GM12878 (cell line): ENCODE results near the gene ALAS1. TPM values are rescaled to one million over a fixed set of nuclear protein-coding genes. Genes with fewer than 3 reads are reported as not detected.
"Not testable (repeated sequence)": the region's sequence is repeated elsewhere in the genome, so short reads cannot be mapped to it uniquely, and the experiment has no call there.

Source experiments
- ATAC-seq: fragments of 200-7000 bp; cut with Tn5 transposase; 3 replicates; pipeline ENCODE4 v1.9.1; 2020; ENCODE audit warnings: mild to moderate bottlenecking, moderate library complexity
- BruUV-seq: library from RNA; stranded (reverse); fragments of 400-500 nt; replicated peaks from 2 replicates; lab custom pipeline; 2021; lab: Mats Ljungman, UMichigan
- CTCF ChIA-PET: fragments of 300-600 bp; sonication (Branson Sonifier 250); formaldehyde crosslinking; extraction: SDS; loops from one replicate; lab custom pipeline; 2021; ENCODE audit warnings: inconsistent platforms; lab: Yijun Ruan, JAX
- POLR2A ChIA-PET: fragments of 350-600 bp; formaldehyde crosslinking; extraction: SDS; loops from one replicate; lab custom pipeline; 2021; ENCODE audit warnings: inconsistent platforms; lab: Charles Lee
- RAD21 ChIA-PET: fragments of 300-600 bp; sonication (Branson Sonifier 250); formaldehyde crosslinking; loops from one replicate; lab custom pipeline; 2023; ENCODE audit warnings: antibody characterized with exemption; ENCODE audit not compliant: unreplicated experiment; lab: Charles Lee
- SMC1A ChIA-PET: fragments of 300-600 bp; sonication (Branson Sonifier 250); formaldehyde crosslinking; loops from one replicate; lab custom pipeline; 2023; ENCODE audit not compliant: unreplicated experiment, uncharacterized antibody; lab: Charles Lee
- DNase-seq: peaks from one replicate; pipeline ENCODE4 v3.0.0-alpha.2; 2011; ENCODE audit warnings: low read depth, low spot score
- FAIRE-seq: peaks from 3 replicates; lab custom pipeline; 2011; peaks lifted over from hg19 to GRCh38; lab: Jason Lieb, UNC
- H2AFZ ChIP-seq: 2 replicates; pipeline ENCODE4 v1.6.0; 2011; ENCODE audit warnings: low read depth, low read length, control low read depth; ENCODE audit not compliant: control insufficient read depth
- H3K27ac ChIP-seq: 2 replicates; pipeline ENCODE4 v1.5.1; 2011; ENCODE audit warnings: control low read depth; ENCODE audit not compliant: control insufficient read depth, insufficient read depth
- H3K27me3 ChIP-seq, 2 experiments: replicated peaks in 1 of 2; 2 replicates each; pipeline versions ENCODE4 v1.6.0 to v1.6.1; 2011; ENCODE audit warnings: low read length in 1 of 2; ENCODE audit not compliant: control insufficient read depth in 2 of 2, insufficient read depth in 2 of 2
- H3K36me3 ChIP-seq, 2 experiments: 2 replicates each; pipeline ENCODE4 v1.5.1; 2011; ENCODE audit warnings: low read length in 1 of 2; ENCODE audit not compliant: control insufficient read depth in 2 of 2, insufficient read depth in 2 of 2
- H3K4me1 ChIP-seq: 2 replicates; pipeline ENCODE4 v1.6.1; 2011; ENCODE audit warnings: mild to moderate bottlenecking, low read length, moderate library complexity, mixed read lengths; ENCODE audit not compliant: control insufficient read depth, insufficient read depth
- H3K4me2 ChIP-seq: 2 replicates; pipeline ENCODE4 v1.6.0; 2011; ENCODE audit warnings: control low read depth; ENCODE audit not compliant: control insufficient read depth, insufficient read depth
- H3K4me3 ChIP-seq: fragments of 200-600 bp; sonication (generic); 2 replicates; pipeline ENCODE4 v1.5.1; 2016
- H3K79me2 ChIP-seq: 2 replicates; pipeline ENCODE4 v1.6.0; 2011; ENCODE audit warnings: low read length; ENCODE audit not compliant: control insufficient read depth, insufficient read depth
- H3K9ac ChIP-seq: 2 replicates; pipeline ENCODE4 v1.8.0; 2011; ENCODE audit warnings: low read length, control low read depth, mixed read lengths; ENCODE audit not compliant: control insufficient read depth, insufficient read depth
- H3K9me3 ChIP-seq: replicated peaks from 3 replicates; pipeline ENCODE4 v1.5.1; 2011; ENCODE audit warnings: mild to moderate bottlenecking, low read length; ENCODE audit not compliant: control insufficient read depth, insufficient read depth
- H4K20me1 ChIP-seq: 2 replicates; pipeline ENCODE4 v1.6.0; 2011; ENCODE audit not compliant: control insufficient read depth, insufficient read depth
- YBX1 ChIP-seq: fragments of 450-650 bp; IDR thresholded peaks from 2 replicates; pipeline ENCODE4 v1.6.1; 2016; ENCODE audit warnings: antibody characterized with exemption
- ZSCAN29 ChIP-seq: fragments of 450-650 bp; IDR thresholded peaks from 2 replicates; pipeline ENCODE4 v1.6.1; 2017; ENCODE audit warnings: mild to moderate bottlenecking, moderate library complexity
- WGBS: methylation state at CpG from one replicate; pipeline ENCODE4 v1.1.6; 2016; ENCODE audit warnings: low lambda C conversion rate; ENCODE audit not compliant: insufficient replicate concordance, insufficient coverage; ENCODE audit errors: missing lambda C conversion rate; 5-methylcytosine and 5-hydroxymethylcytosine counted together
- in situ Hi-C: fragments of 300-500 bp; cut with MboI; formaldehyde crosslinking; loops from 9 replicates; pipeline ENCODE4 v1.14.3; 2018; ENCODE audit warnings: mixed read lengths
- intact Hi-C: fragments of 100-400 bp; cut with micrococcal nuclease; formaldehyde crosslinking; loops from one replicate; pipeline ENCODE4 v1.14.2; 2022; ENCODE audit not compliant: unreplicated experiment
- polyA plus RNA-seq, 11 experiments: library from polyadenylated mRNA; depleted of rRNA in 4 of 11; unstranded in 6 of 11; stranded (reverse) in 5 of 11; fragments of >200 nt; fragmentation: Nextera tagmentation in 4 of 11; fragmentation: Illumina TruSeq in 1 of 11; extraction: Ambion mirVana in 4 of 11; extraction: Trizol in 1 of 11; gene quantifications; 1 replicate in 1 of 11; 2 replicates in 10 of 11; pipeline versions ENCODE4 v1.2.1 to v1.2.3, GENCODE V29; 2011 to 2016; ENCODE audit warnings: inconsistent platforms in 2 of 11, missing spikeins in 2 of 11, low read depth in 1 of 11
- total RNA-seq, 4 experiments: library from RNA; depleted of rRNA in 3 of 4; stranded (reverse); fragments of >200 nt in 3 of 4; fragmentation: Illumina TruSeq in 1 of 4; extraction: Trizol in 1 of 4; gene quantifications; 2 replicates each; pipeline versions ENCODE4 v1.2.1 to v1.2.3, GENCODE V29; 2013 to 2021
- TF ChIP-seq, protein P1 (sequence below): fragments of 450-650 bp; IDR thresholded peaks from 2 replicates; pipeline ENCODE4 v1.6.1; 2016; ENCODE audit warnings: mild to moderate bottlenecking

Gene ALAS1
- total and polyA plus RNA-seq, 10 of the 15 experiments (the other 5 are each of a cell fraction or from before 2014, with no cell fraction given): 69.9 to 115 (median 94.1) TPM

DNA sequence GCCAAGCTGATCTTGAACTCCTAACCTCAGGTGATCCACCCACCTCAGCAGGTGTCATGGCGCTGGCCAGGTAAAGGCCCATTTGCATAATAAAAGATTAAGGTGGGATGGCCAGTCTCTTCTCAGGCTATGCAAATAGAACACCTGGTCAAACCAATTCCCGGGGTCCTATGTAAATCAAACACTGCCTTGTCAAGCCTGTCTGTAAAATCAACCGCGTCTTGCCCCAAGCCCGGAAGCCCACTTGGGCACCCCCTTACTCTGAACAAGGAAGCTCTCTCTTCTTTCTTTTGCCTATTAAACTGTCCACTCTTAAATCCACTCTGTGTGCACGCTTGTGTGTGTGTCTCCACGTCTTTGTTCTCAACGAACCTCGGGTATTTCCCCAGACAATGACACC lies 30.7 kb upstream of the ALAS1 start:
- H2AFZ ChIP-seq: no peak overlapping the region
- TF ChIP-seq, protein P1, sequence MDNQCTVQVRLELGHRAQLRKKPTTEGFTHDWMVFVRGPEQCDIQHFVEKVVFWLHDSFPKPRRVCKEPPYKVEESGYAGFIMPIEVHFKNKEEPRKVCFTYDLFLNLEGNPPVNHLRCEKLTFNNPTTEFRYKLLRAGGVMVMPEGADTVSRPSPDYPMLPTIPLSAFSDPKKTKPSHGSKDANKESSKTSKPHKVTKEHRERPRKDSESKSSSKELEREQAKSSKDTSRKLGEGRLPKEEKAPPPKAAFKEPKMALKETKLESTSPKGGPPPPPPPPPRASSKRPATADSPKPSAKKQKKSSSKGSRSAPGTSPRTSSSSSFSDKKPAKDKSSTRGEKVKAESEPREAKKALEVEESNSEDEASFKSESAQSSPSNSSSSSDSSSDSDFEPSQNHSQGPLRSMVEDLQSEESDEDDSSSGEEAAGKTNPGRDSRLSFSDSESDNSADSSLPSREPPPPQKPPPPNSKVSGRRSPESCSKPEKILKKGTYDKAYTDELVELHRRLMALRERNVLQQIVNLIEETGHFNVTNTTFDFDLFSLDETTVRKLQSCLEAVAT: no peak
- TF ChIP-seq ZSCAN29 (no peak), YBX1 (no peak)
- TF ChIP-seq, all 136 proteins: peak for 0
- in situ Hi-C loops: no loop called here
- no peaks in the 10 kb centered on the region for H3K36me3 ChIP-seq
- SMC1A ChIA-PET: no interaction called here
- intact Hi-C loops: no loop called here
- DNase-seq (no peak), ATAC-seq (no peak), FAIRE-seq (no peak)
- H3K9ac ChIP-seq: no peak overlapping the region
- no peaks in the 10 kb centered on the region for H3K9me3 ChIP-seq
- no peak overlapping the region for H3K4me2 ChIP-seq
- H3K27me3 ChIP-seq: no peaks in the 10 kb centered on the region
- no peaks in the 10 kb centered on the region for H4K20me1 ChIP-seq
- CTCF ChIA-PET: interaction anchor here (0.6 kb wide), 1 partner anchor 110 kb away, joined by 3 read pairs; no protein-coding TSS in a partner anchor
- POLR2A ChIA-PET: no interaction called here
- WGBS: 63% methylated on average over 9 of the region's 9 CpGs
- H3K79me2 ChIP-seq: no peaks in the 10 kb centered on the region
- H3K27ac ChIP-seq: no peak overlapping the region
- no TSS peak for BruUV-seq
- H3K4me3 ChIP-seq: no peak overlapping the region
- RAD21 ChIA-PET: no interaction called here
- no peaks in the 10 kb centered on the region for H3K4me1 ChIP-seq

DNA sequence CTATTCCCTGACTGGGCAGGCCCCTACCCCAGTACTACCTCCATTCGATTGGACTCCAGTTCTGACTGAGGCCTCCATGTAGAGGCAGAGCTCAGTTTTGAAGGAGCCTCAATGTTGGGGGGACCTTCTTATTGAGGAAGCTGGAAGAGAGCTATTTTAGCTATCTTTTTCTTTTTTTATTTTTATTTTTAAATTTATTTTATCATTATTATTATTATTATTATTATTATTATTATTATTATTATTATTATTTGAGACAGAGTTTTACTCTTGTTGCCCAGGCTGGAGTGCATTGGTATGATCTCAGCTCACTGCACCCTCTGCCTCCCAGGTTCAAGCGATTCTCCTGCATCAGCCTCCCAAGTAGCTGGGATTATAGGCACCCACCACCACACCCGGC lies 27.7 kb upstream of the ALAS1 start:
- BruUV-seq, H3K36me3 ChIP-seq, H3K79me2 ChIP-seq, H3K4me3 ChIP-seq, H4K20me1 ChIP-seq, H3K9ac ChIP-seq, DNase-seq, H3K27ac ChIP-seq, H2AFZ ChIP-seq, H3K9me3 ChIP-seq, H3K4me2 ChIP-seq, H3K4me1 ChIP-seq, intact Hi-C loops, FAIRE-seq, ATAC-seq, in situ Hi-C loops, H3K27me3 ChIP-seq: not testable (repeated sequence)
- ChIA-PET SMC1A (interaction anchor here (0.7 to 1.2 kb wide), 2 partner anchors 13 to 29 kb away, joined by 3 read pairs; no protein-coding TSS in a partner anchor), RAD21 (interaction anchor here (0.8 to 1.3 kb wide), 3 partner anchors 18 to 228 kb away, joined by 3 to 4 read pairs (median 3); partner anchors contain the start of genes PARP3 and RRP9), CTCF (interaction anchor here (0.6 to 0.7 kb wide), 3 partner anchors 13 to 37 kb away, joined by 3 read pairs; no protein-coding TSS in a partner anchor), POLR2A (interaction anchor here (0.6 to 1.0 kb wide), 3 partner anchors 9 to 31 kb away, joined by 3 to 4 read pairs (median 3); no protein-coding TSS in a partner anchor)
- WGBS: 63% methylated on average over 3 of the region's 3 CpGs
